Right lobe of liver (tissue), 4 donors: ENCODE results near the gene RHOU.

Experiments used
- CTCF ChIP-seq, 4 donors: fragments of 200-600 bp in 3 of 4; fragments of 450-650 bp in 1 of 4; IDR thresholded peaks; one replicate each; pipeline versions ENCODE4 v1.5.1 to v1.8.0; 2016 to 2022; ENCODE audit warnings: antibody characterized with exemption in 4 of 4, mild to moderate bottlenecking in 2 of 4
- POLR2A ChIP-seq: fragments of 450-650 bp; IDR thresholded peaks from one replicate; pipeline ENCODE4 v1.6.1; 2017; ENCODE audit warnings: antibody characterized with exemption, mild to moderate bottlenecking
- donor health status: DM: no; HTN: no; CAD: no.
- donor health status: DM: no; HTN: no; CAD: no.
- donor health status: DM: no; HTN: yes; CAD: no.

- TF ChIP-seq CTCF (IDR thresholded peaks at IDR 0.05) (no peak), POLR2A (no peak)
Measured at GRCh38 chr1:228772516-228773212, 37.4 kb downstream of the RHOU start.
